SK-MEL-5 (cell line): ENCODE measurements around the gene NOP9. TPM values are rescaled to one million over a fixed set of nuclear protein-coding genes. Genes with fewer than 3 reads are reported as not detected.
A peak's percentile ranks its signal among the peaks of the same experiment; 100 is the strongest.

Experiments
- DNase-seq: peaks from one replicate; pipeline ENCODE4 v3.0.0-alpha.2; 2016; ENCODE audit warnings: low read depth, low spot score
- in situ Hi-C: cut with HindIII; loops from 2 replicates; pipeline ENCODE4 v1.10.0; 2016; ENCODE audit warnings: low sequenced_read_pairs, high pct_unique_total_duplicates, low pct_unique_long_range_greater_than_20kb
- total RNA-seq: library from RNA; depleted of rRNA; stranded (reverse); fragments of >200 nt; shearing (Covaris generic); gene quantifications from 2 replicates; pipeline ENCODE4 v1.2.3, GENCODE V29; 2014

NOP9 gene
- total RNA-seq, 1 experiment from 2014 or later, result 22.9 TPM

GRCh38 chr14:24331731-24332267, 32.1 kb downstream of the NOP9 start:
- DNase-seq, result no peak
- in situ Hi-C loops, result loop anchor here (10.0 kb wide), 1 partner anchor 93 kb away; the partner anchor contains the start of genes CBLN3 and KHNYN

DNA sequence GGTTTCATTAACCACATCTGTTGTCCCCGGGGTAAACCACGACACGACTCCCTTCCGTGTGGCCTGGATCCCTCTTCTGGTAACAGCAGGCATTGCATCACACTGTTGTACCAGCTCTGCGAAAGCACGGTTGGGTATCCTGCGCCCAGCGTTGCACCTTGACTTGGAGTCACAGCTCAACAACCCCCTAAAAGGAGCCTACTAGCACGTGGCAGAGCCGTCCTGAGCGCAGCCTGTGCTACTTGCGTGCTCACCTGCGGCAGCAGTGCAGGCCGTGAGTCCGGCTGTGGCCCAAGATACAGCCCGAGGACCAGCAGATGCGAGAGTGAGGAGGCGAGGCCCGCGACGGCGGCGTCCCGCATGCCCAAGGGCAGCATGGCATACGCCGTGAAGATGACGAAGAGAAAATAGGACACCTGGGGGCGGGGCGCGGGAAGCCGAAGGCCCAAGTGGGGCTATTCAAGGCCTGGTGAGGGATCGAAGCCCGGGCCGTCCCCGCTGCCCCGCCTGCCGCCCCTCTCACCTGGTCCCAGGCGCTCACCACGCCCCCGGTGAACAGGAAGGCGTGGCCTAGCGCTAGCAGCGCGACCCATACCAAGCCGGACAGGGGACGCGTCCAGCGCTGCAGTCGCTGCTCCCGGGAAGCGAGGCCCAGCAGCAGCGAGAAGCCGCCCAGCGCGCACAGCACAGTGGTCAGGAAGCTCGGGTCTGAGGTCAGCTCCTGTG, 32.8 kb downstream of the NOP9 start:
- in situ Hi-C loops, result loop anchor here (10.0 kb wide), 1 partner anchor 92 kb away; the partner anchor contains the start of genes CBLN3 and KHNYN
- DNase-seq, result peak; percentile 66

GRCh38 chr14:24334431-24335291, 35.0 kb downstream of the NOP9 start, which contains the start of gene ADCY4:
TSS of gene ADCY4 (minus strand) at chr14:24335071. CDS start at chr14:24334652, 419 bp downstream.
- DNase-seq, result no peak
- in situ Hi-C loops, result loop anchor here (10.0 kb wide), 1 partner anchor 90 kb away; the partner anchor contains the start of genes CBLN3 and KHNYN

- no peak for DNase-seq
- in situ Hi-C loops, result loop anchor here (10.0 kb wide), 1 partner anchor 89 kb away; the partner anchor contains the start of genes CBLN3 and KHNYN
Measured at GRCh38 chr14:24335461-24336171, 36.0 kb downstream of the NOP9 start.

- DNase-seq, result no peak
- in situ Hi-C loops, result loop anchor here (10.0 kb wide), 1 partner anchor 88 kb away; the partner anchor contains the start of genes CBLN3 and KHNYN
Measured at GRCh38 chr14:24337144-24337823, 37.6 kb downstream of the NOP9 start.

DNA sequence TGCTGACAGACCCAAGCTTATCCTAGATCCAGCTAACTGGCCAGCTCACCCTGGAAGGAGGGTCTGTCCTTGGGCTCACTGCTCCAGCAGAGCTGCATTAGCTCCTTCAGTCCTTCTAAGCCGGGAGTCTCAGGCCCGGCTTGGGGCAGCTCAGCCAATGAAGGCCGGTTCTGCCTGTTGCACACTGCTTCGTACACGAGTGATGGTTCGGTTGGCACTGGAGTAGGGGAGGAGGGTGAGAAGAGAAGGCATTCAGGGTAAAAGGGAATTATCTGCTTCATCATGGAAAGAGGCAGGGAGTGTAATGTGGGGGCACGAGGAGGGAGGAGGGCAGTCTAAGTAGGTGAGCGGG, 38.1 kb downstream of the NOP9 start:
- in situ Hi-C loops, result loop anchor here (10.0 kb wide), 1 partner anchor 87 kb away; the partner anchor contains the start of genes CBLN3 and KHNYN
- no peak for DNase-seq

DNA sequence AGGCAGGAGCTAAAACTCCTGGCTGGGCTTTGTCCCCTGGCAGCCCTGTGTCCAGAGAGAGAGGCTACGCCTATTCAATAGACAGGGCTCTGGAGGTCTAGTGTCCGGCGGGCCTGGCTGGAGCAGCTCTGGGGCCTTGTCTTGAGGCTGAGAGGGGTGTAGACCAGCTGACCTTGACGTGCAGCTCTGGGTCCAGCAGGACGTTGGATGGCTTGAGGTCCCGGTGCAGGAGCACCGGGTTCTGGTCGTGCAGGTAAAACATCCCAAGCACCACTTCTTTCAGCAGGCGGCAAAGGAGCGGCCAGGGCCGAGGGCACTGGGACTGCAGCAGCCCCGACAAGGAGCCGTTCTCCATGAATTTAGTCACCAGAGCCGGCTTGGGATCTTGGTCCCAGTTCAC, 39.2 kb downstream of the NOP9 start:
- DNase-seq, result no peak
- in situ Hi-C loops, result loop anchor here (10.0 kb wide), 1 partner anchor 86 kb away; the partner anchor contains the start of genes CBLN3 and KHNYN

- in situ Hi-C loops, result loop anchor here (10.0 kb wide), 1 partner anchor 85 kb away; the partner anchor contains the start of genes CBLN3 and KHNYN
Measured at GRCh38 chr14:24339284-24340151, 39.9 kb downstream of the NOP9 start, which contains the start of gene RIPK3. TSS of gene RIPK3 (minus strand) at chr14:24339991. CDS start at chr14:24339826, 165 bp downstream.

GRCh38 chr14:24340606-24341005, 41.0 kb downstream of the NOP9 start:
- no peak for DNase-seq
- in situ Hi-C loops, result no loop called here

More at GRCh38 chr14:24339284-24340151, 39.9 kb downstream of the NOP9 start, which contains the start of gene RIPK3:
- no peak for DNase-seq

DNA sequence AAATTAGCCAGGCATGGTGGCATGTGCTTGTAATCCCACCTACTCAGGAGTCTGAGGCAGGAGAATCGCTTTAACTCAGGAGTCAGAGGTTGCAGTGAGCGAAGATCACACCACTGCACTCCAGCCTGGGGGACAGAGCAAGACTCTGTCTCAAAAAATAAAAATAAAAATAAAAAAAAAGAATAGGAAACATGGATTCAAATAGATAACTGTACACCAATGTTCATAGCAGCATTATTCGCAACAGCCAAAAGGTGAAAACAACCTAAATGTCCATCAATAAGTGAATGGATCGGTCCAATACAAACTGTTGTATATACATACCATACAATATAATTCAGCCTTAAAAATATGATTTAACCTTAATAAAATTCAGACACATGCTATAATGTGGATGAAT, 43.2 kb downstream of the NOP9 start:
- in situ Hi-C loops, result no loop called here
- DNase-seq, result no peak

DNA sequence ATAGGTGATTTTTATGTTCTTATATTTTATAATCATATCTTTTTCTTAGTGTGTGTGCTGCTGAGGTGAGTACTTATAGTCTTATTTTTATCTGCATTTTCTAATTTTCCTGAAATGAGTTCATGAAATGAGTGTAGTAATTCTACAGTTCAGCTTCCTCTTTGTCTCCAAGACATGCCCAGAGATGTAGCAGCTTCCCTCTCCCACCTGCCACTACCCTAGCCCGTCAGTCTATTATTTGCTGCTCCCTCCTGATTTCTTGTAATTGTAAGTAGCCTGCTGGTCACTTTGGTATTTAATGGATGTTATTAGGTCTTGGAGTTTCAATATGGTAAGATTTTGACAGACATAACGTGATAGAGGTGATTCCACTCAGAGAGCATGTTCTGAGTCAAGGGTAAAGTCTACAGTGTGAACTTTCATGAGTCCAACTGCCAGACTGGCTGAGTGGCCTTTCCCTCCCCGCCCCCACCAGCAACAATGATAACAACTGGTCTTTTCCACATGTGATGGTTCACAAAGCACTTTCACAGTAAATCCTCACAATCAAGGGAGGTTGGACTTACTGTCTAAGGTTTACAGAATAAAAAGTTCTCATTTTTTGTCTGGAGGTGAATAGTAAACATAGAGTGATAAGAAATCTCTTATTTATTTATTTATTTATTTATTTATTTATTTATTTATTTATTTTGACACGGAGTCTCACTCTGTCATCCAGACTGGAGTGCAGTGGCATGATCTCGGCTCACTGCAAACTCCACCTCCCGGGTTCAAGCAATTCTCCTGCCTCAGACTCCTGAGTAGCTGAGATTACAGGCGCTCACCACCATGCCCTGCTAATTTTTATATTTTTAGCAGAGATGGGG, 44.4 kb downstream of the NOP9 start:
- in situ Hi-C loops, result no loop called here
- no peak for DNase-seq

DNA sequence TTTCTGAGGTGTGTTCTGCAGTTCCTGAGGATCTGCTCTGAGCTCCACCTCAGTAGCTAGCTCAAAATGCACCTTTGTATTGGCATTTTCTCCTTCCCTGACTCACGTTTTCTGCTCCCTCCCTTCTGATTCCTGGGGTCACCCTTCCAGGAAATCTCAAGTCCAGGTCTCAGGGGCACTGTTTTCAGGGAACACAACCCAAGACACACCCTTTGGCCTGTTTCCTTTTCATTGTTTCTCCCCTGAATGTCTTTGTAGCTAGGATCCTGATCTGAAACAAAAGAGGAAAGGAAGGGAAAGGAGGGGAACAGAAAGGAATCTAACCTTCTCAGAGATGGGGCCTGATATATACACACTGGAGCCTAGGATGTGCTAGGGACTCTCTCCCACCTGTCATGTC, 47.5 kb downstream of the NOP9 start:
- in situ Hi-C loops, result no loop called here
- DNase-seq, result no peak

DNA sequence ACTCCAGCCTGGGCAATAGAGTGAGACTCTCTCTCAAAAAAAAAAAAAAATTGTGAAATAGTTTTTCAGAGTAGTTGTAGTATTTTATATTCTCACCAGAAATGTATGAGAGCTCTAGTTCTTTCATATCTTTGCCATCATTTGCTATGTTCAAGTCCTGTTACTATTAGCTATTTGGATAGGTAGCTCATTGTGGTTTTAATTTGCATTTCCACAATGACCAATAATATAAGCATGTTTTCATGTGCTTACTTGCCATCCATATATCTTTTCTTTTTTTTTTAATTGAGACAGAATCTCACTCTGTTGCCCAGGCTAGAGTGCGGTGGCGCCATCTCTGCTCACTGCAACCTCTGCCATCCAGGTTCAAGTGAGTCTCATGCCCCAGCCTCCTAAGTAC, 48.5 kb downstream of the NOP9 start:
- DNase-seq, result no peak
- in situ Hi-C loops, result no loop called here

DNA sequence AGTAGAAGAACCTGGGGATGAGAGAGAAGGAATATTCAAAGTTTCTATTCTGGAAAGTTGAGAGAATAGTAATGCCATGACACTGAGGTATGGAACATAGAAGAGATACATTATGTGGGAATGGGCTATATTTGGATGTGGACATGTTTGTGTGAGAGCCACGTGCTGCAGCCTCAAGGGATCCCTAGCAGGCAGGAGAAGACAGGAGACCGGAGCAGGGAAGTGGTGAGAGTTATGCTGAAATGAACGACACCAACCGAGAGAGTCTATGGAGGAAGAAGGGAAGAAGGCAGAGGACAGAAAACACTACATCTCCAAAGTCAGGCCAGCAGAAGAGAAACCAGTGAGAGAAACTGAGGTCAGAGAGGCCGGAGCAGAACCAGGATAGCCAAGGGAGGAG, 50.1 kb downstream of the NOP9 start:
- no peak for DNase-seq
- in situ Hi-C loops, result no loop called here

GRCh38 chr14:24351517-24351916, 51.9 kb downstream of the NOP9 start:
- DNase-seq, result peak; percentile 48
- in situ Hi-C loops, result no loop called here
